HG02973 (cell line): ENCODE results near the gene AGAP1.

Experiments used
- ATAC-seq: cut with Tn5 transposase; IDR thresholded peaks from one replicate; pipeline ENCODE4 v1.9.1; 2021; ENCODE audit warnings: moderate library complexity; ENCODE audit not compliant: unreplicated experiment

Gene AGAP1

DNA sequence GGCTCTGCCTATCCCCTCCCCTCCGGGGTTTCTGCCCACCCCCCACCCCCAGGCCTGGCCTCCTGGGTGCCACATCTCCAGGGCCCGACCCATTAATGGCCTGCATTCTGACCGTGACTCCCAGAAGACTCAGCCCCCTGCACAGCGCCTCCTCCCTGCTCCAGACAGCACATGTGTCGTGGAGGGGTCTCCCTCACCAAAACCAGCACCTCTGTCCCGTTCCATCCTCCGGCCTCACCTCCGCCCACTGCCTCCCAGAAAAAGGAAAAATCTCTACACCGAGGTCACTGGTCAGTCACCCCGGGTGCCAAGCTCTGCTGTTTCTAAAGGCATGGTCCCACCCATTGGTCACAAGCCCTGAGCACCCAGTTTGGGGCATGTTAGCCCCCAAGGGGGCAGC lies 609.1 kb downstream of the AGAP1 start:
- no peak for ATAC-seq

DNA sequence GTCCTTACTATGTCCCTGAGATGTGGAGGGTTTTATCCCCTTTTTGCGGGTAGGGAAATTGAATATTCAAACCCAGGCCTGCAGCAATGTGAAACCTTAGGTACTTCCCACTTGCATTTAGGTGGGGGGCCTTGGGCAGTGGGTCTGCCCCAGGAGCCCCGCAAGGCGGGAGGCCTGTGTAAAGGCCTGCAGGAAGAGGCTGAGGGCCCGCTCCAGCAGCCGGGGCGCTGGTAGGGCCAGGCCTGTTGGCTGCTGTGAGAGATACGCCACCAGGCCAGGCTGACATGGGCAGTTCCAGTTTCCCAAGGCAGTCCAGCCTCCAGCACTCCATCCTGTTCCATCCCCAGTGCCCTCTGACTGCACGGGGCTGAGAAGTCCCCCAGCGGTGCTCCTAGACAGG lies 610.1 kb downstream of the AGAP1 start:
- no peak for ATAC-seq

GRCh38 chr2:236105955-236106607 lies 612.2 kb downstream of the AGAP1 start:
- ATAC-seq = no peak

GRCh38 chr2:236106761-236107160 lies 612.9 kb downstream of the AGAP1 start:
- no peak for ATAC-seq

DNA sequence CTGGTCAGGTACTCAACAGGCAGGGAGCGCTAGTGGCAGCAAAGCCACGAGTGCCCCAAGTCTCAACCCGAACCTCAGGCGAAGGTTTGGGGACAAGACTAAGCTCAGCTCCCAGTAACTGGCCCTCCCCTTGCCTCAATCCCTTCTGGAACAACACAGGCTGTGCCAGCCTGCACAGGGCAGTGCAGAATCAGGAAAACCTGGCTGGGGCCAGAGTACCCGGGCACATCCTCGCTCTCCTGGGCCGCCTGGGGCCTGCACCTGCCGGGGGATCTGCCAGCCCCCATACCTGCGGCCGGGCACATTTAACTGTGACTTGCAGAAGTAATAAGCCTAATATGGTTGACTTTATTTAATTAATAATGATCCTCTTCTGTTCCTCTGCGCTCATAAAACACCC lies 613.7 kb downstream of the AGAP1 start:
- ATAC-seq = no peak

DNA sequence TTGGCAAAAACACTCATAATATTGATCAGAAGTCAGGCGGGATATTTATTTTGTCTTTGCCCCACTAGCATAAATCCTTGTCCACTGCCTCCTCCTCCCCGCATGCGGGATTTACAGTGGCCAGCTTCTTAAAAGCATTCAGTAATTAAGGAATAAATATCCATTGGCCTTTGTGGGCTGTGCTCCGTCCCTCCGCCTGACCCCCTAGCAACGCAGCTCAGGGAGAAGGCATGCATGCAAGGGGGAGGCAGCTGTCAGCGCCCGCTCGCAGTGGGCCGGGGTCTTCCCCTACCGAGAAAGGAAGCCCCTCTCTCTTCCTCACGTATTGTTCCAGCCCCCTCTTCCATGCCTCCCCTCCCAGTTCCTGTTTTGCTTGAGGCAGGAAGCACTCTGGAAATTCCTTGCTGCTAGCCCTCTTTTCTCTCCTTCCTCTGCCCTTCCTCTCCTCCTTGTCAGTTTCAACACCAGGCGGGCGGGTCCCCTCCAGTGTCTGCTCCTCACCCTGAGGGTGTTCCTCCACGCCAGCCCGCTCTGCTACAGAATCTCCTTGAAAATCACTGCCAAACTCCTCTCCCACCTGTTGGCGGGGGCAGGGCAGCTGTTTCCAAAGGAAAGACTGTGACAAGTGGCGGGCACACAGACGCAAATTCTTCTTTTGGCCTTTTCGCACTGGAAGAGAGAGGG lies 614.2 kb downstream of the AGAP1 start:
- no peak for ATAC-seq

- ATAC-seq = no peak
Measured at GRCh38 chr2:236109061-236109460, 615.2 kb downstream of the AGAP1 start.

- ATAC-seq = no peak
Measured at GRCh38 chr2:236109473-236109872, 615.6 kb downstream of the AGAP1 start.

DNA sequence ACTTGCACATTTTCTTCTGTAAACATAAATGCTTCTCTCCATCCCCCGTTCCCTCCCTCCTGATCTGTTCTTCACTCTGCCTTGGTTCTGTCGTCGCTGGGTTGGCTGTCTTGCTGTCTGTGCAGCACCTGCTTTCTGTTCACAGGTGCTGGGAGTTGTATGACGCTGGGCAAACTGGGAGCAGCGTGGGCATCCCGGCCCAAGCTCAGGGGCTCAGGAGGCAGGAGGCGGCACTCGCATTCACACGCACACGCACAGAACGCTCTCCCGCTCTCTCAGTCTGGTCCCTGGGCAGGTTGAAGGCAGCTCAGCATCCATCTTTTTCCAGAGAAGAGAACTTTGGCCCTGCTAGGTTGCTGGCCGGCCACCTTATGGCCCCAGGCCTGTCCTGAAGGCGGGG lies 618.6 kb downstream of the AGAP1 start:
- ATAC-seq = no peak

- ATAC-seq = no peak
Measured at GRCh38 chr2:236113425-236113824, 619.6 kb downstream of the AGAP1 start.

- ATAC-seq = no peak
Measured at GRCh38 chr2:236113948-236114347, 620.1 kb downstream of the AGAP1 start.

- ATAC-seq = no peak
Measured at GRCh38 chr2:236114959-236115358, 621.1 kb downstream of the AGAP1 start.

DNA sequence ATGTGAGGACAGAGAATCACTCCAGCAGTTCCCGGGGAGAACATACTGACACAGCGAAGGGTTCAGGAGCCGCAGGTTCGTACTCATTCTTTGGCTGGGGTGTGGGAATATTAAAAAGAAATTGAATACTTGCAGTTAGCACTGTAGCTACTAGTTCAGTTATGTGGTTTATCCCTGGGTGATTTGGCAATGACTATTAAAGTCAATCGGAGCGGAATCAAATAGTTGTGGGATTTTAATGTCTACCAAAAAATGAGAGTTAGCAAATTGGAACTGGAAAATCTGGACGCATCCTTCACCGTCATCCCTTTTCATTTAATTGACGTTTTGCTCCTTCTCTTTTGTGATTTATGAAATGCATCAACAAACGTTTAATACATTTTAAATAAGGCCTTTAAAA lies 623.6 kb downstream of the AGAP1 start:
- ATAC-seq = no peak

GRCh38 chr2:236117861-236118269 lies 624.0 kb downstream of the AGAP1 start:
- no peak for ATAC-seq

DNA sequence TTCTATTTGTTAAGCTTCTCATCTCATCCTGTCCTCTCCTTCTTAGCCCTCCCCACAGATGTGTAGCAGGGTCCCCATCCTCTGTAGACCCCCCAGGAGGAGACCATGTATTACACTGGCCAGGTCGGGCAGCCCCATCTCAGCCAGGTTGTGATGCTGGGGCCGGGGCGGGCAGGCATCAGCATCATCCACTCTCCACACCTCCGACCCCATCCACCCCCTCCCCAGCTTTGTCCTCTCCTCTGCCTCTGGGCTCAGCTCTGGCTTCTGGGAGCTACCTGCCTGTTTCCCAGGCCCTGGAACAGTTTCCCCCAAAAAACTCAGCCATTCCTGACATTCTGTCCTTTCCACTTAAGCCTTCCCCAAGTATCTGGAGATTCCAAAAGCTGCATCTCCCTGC lies 625.2 kb downstream of the AGAP1 start:
- ATAC-seq = no peak

DNA sequence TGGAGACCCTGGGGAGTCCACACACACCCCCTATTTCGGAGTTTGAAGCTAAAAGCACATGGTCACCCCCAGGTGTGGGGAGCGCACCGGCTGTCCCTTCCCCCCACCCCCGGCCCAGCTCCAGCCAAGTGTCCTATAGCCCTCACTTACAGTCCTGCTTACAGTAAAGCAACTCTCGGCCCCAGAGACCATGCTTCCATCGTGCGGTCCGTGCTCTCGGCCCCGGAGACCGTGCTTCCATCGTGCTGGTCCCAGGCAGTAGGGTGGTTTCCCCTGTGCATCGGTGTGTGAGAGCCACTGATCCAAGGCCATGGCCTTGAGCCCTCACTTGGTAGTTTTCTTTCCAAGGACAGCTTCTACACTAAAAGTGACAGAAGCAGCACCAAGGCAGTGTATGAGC lies 625.6 kb downstream of the AGAP1 start:
- no peak for ATAC-seq

DNA sequence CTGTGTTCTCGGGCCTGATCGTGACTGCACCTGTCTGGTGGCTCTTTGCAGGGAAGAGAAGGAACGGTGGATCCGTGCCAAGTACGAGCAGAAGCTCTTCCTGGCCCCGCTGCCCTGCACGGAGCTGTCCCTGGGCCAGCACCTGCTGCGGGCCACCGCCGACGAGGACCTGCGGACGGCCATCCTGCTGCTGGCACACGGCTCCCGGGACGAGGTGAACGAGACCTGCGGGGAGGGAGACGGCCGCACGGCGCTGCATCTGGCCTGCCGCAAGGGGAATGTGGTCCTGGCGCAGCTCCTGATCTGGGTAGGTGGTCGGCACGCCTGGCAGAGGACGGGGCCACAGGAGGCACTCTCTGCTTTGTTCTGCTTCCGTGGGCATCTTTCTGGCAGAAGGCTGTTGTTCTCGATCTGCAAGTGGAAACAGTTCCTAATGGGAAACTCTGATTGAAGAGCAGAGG lies 626.3 kb downstream of the AGAP1 start:
- no peak for ATAC-seq

DNA sequence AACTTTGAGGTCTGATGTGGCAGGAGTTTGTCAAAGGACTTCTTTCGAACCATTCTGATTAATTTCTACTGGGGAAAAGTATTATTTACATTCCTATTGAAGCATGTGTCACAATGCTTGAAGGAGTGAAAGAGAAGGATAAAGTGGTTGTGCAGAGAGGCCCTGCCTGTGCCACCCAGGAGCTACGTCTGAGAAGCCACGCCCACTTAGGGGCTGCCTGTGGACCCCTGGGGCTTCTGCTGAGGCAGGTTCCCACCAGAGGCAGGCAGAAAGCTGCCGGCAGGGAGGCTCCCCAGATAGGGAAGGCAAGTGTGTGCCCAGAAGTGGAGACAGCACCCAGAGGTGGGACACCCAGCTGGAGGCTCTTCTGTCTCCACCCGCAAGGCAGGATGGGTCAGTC lies 627.0 kb downstream of the AGAP1 start:
- no peak for ATAC-seq

- ATAC-seq = no peak
Measured at GRCh38 chr2:236121546-236121945, 627.7 kb downstream of the AGAP1 start.

DNA sequence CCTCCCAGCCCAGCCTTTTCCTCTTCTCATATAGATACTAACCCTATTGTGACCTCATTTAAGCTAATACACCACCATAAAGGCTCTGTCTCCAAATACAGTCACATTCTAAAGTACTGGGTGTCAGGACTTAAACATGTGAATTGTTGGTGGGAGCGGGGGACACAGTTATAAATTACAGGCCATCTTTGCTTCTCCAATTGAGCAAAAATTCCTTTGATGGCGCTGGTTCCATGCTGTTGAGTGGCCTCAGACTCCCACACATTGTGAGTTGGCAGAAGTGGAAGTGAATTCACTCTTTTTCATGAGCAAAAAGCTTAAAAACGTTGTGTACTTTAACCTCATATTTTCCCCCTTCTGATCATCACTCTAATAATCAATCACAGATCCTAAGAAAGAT lies 628.4 kb downstream of the AGAP1 start:
- no peak for ATAC-seq

- no peak for ATAC-seq
Measured at GRCh38 chr2:236123716-236124115, 629.9 kb downstream of the AGAP1 start.

DNA sequence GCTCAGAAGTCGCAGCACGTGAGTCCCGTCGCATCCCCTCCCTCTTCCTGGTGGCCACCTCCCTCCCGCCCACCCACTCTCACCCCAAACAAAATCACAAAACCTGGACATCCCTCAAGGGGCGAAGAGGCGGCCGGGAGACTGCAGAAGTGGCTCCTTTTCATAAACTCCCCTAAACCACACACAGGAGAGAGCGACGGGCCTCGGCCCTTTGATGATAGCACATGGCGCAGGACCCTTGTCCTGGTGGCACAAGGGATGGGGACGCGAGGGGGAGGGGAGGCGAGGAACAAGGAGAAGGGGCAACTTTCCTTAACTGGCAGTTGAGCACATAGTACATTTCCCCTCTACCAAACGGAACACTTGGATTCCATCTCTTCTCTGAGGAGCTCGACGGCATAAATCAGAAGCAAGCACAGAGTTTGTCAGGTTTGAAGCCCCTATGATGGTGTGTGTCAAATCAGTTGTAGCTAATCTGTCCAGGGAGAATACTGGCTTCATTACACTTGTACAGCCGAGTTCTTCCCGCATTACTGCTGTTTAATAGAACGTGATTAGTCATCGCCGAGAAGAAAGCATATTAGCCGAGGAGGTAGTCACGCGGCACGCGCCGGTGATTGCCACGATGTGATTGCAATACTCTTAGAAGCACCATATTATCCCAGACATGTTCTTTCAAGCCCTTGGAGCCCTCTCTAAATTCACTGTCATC lies 630.5 kb downstream of the AGAP1 start:
- no peak for ATAC-seq
